ENCODE data around the gene CCDC187. TPM values are rescaled to one million over a fixed set of nuclear protein-coding genes. Genes with fewer than 3 reads are reported as not detected.

CCDC187 gene
- total RNA-seq, 1 donor from 2014 or later: 6.6 TPM

GRCh38 chr9:136218673-136219072, 85.2 kb downstream of the CCDC187 start:
- Histone ChIP-seq H3K9me3 (peaks cover under 1% of the 10 kb centered on the region), H3K4me3 (no peak overlapping the region), H3K4me1 (no peaks in the 10 kb centered on the region), H3K36me3 (peaks cover 81% of the 10 kb centered on the region), H3K27ac (no peak overlapping the region), H3K27me3 (ENCODE audit: low read depth) (no peaks in the 10 kb centered on the region)
- TF ChIP-seq, protein P1, sequence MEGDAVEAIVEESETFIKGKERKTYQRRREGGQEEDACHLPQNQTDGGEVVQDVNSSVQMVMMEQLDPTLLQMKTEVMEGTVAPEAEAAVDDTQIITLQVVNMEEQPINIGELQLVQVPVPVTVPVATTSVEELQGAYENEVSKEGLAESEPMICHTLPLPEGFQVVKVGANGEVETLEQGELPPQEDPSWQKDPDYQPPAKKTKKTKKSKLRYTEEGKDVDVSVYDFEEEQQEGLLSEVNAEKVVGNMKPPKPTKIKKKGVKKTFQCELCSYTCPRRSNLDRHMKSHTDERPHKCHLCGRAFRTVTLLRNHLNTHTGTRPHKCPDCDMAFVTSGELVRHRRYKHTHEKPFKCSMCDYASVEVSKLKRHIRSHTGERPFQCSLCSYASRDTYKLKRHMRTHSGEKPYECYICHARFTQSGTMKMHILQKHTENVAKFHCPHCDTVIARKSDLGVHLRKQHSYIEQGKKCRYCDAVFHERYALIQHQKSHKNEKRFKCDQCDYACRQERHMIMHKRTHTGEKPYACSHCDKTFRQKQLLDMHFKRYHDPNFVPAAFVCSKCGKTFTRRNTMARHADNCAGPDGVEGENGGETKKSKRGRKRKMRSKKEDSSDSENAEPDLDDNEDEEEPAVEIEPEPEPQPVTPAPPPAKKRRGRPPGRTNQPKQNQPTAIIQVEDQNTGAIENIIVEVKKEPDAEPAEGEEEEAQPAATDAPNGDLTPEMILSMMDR (IDR thresholded peaks at IDR 0.05): no peak
- DNase-seq (no peak), ATAC-seq (no peak)
- intact Hi-C loops (cut with DNase I): no loop called here

- intact Hi-C loops (cut with DNase I): no loop called here
- Histone ChIP-seq H3K9me3 (peaks cover 3% of the 10 kb centered on the region), H3K4me1 (no peaks in the 10 kb centered on the region), H3K4me3 (no peak overlapping the region), H3K27ac (no peak overlapping the region), H3K27me3 (ENCODE audit: low read depth) (no peaks in the 10 kb centered on the region), H3K36me3 (peaks cover 81% of the 10 kb centered on the region)
- no peak for DNase-seq
- ATAC-seq: peak in 1 of 2 donors; percentile 22
- TF ChIP-seq, protein P1 (IDR thresholded peaks at IDR 0.05): no peak
Measured at GRCh38 chr9:136218271-136218670, 85.6 kb downstream of the CCDC187 start.

- H3K36me3 ChIP-seq: peaks cover 81% of the 10 kb centered on the region
- TF ChIP-seq, protein P1 (IDR thresholded peaks at IDR 0.05): no peak
- no peaks in the 10 kb centered on the region for H3K4me1 ChIP-seq
- DNase-seq (no peak), ATAC-seq (no peak)
- no peak overlapping the region for H3K27ac ChIP-seq
- H3K27me3 ChIP-seq (ENCODE audit: low read depth): no peaks in the 10 kb centered on the region
- intact Hi-C loops (cut with DNase I): no loop called here
- H3K4me3 ChIP-seq: no peak overlapping the region
- peaks cover 3% of the 10 kb centered on the region for H3K9me3 ChIP-seq
Measured at GRCh38 chr9:136216541-136217244, 87.2 kb downstream of the CCDC187 start.

DNA sequence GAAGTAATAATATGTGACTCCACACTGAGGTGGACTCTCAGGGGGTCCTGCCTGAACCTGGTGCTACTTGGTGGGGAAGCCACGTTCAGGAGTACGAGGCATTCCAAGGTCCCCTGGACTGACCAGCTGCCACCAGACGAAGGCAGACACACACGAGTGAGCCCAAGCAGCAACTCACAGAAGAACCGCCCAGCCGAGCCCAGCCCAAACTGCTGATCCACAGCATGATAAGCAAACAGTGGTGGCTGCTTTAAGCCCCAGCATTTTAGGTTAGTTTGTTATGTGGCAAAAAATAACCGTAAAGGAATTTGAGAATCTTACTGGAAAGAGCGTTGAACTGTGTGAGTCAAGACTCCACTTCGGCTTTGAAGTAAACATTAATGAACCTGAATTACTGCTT, 90.2 kb downstream of the CCDC187 start:
- H3K27ac ChIP-seq: no peak overlapping the region
- DNase-seq: no peak
- no peak overlapping the region for H3K4me3 ChIP-seq
- no peaks in the 10 kb centered on the region for H3K4me1 ChIP-seq
- no peak for ATAC-seq
- peaks cover 3% of the 10 kb centered on the region for H3K9me3 ChIP-seq
- TF ChIP-seq, protein P1 (IDR thresholded peaks at IDR 0.05): no peak
- H3K27me3 ChIP-seq (ENCODE audit: low read depth): no peaks in the 10 kb centered on the region
- intact Hi-C loops (cut with DNase I): no loop called here
- H3K36me3 ChIP-seq: peaks cover 87% of the 10 kb centered on the region

GRCh38 chr9:136212345-136212950, 91.4 kb downstream of the CCDC187 start:
- Histone ChIP-seq H3K27ac (no peak overlapping the region), H3K27me3 (ENCODE audit: low read depth) (no peaks in the 10 kb centered on the region), H3K4me3 (no peak overlapping the region), H3K4me1 (no peaks in the 10 kb centered on the region), H3K9me3 (peaks cover 3% of the 10 kb centered on the region), H3K36me3 (peaks cover 79% of the 10 kb centered on the region)
- TF ChIP-seq, protein P1 (IDR thresholded peaks at IDR 0.05): no peak
- intact Hi-C loops (cut with DNase I): no loop called here
- ATAC-seq: no peak
- no peak for DNase-seq

All from lower lobe of right lung (tissue), 2 donors.